Measurements from ENCODE around the gene IFNL1. TPM values are rescaled to one million over a fixed set of nuclear protein-coding genes. Genes with fewer than 3 reads are reported as not detected.

Gene IFNL1
- total and polyA plus RNA-seq, 4 donors: not detected

DNA sequence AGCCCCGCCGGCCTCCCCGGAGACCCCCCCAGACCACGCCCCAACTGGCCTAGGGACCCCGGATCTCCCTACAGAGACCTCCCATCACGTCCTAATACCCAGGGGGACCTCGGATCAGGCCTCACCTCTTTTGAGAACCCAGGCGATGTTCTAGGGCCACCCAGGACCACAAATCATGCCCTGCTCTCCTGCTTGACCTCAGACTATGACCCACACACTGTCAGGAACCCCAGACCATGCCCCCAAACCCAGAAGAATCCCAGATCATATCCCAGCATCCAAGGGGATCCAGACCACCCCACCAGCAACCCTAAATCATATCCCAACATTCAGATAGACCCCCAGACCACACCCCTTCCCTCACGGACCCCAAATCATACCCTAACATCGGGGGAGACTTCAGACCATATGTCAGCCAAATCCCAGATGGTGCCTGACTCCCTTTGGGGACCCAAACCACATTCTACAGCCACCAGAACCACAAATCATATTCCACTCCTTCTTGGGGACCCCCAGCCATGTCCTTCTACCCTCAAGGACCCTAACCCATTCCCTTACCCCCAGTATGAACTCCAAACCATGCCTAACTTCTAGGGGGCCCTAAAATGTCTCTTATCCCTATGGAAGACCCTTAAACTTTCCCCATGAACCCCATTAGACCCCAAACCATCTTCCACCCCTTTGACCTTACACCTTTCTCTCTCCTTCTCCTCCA lies 25.1 kb downstream of the IFNL1 start:
- Histone ChIP-seq H3K27me3 (ENCODE audit: control insufficient read depth in 4 of 4, insufficient read depth in 4 of 4, low read length in 3 of 4) (no peaks in the 10 kb centered on the region), H3K9ac (ENCODE audit: low read depth in 1 of 2, low read length in 2 of 2) (no peak overlapping the region), H3K27ac (ENCODE audit: low read depth in 1 of 2, low read length in 2 of 2) (no peak overlapping the region), H3K36me3 (ENCODE audit: control insufficient read depth in 4 of 4, insufficient read depth in 3 of 4, low read depth in 1 of 4, low read length in 3 of 4) (no peaks in the 10 kb centered on the region), H3K9me3 (ENCODE audit: control insufficient read depth in 4 of 4, low read length in 3 of 4) (no peaks in the 10 kb centered on the region), H3K4me3 (ENCODE audit: low read depth in 1 of 3, low read length in 3 of 3) (peak overlapping the region in 1 of 3 donors; percentile 69), H3K4me1 (ENCODE audit: control insufficient read depth in 4 of 4, insufficient read depth in 4 of 4, low read length in 3 of 4) (peaks cover 3 to 6% (median 5%) of the 10 kb centered on the region in 4 donors)
- WGBS: 27% methylated on average over 10 of the region's 10 CpGs
- TF ChIP-seq RXRA (IDR thresholded peaks at IDR 0.05) (no peak), SP1 (IDR thresholded peaks at IDR 0.05) (no peak)
- TF ChIP-seq, protein P1, sequence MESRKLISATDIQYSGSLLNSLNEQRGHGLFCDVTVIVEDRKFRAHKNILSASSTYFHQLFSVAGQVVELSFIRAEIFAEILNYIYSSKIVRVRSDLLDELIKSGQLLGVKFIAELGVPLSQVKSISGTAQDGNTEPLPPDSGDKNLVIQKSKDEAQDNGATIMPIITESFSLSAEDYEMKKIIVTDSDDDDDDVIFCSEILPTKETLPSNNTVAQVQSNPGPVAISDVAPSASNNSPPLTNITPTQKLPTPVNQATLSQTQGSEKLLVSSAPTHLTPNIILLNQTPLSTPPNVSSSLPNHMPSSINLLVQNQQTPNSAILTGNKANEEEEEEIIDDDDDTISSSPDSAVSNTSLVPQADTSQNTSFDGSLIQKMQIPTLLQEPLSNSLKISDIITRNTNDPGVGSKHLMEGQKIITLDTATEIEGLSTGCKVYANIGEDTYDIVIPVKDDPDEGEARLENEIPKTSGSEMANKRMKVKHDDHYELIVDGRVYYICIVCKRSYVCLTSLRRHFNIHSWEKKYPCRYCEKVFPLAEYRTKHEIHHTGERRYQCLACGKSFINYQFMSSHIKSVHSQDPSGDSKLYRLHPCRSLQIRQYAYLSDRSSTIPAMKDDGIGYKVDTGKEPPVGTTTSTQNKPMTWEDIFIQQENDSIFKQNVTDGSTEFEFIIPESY (IDR thresholded peaks at IDR 0.05): no peak
- DNase-seq (ENCODE audit: low spot score): no peak

DNA sequence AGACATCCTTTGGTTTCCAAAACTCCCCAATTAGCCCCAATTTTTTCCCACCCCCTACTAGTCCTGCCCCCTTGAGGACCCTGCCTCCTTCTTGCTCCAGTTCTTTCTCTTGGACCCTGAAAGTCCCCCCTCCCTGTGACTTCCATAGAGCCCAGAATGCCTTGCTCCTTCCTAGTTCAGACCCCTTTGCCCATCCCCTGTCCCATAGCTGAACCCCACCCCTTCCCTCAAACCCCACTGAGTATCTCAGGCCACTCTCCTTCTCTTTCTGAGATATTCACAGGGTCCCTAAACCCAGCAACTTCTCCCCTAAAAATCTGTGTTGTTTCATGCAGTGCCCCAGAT lies 25.6 kb downstream of the IFNL1 start:
- peaks cover 3 to 6% (median 5%) of the 10 kb centered on the region in 4 donors for H3K4me1 ChIP-seq (ENCODE audit: control insufficient read depth in 4 of 4, insufficient read depth in 4 of 4, low read length in 3 of 4)
- H3K4me3 ChIP-seq (ENCODE audit: low read depth in 1 of 3, low read length in 3 of 3): no peak overlapping the region
- DNase-seq (ENCODE audit: low spot score): no peak
- H3K27ac ChIP-seq (ENCODE audit: low read depth in 1 of 2, low read length in 2 of 2): no peak overlapping the region
- H3K9me3 ChIP-seq (ENCODE audit: control insufficient read depth in 4 of 4, low read length in 3 of 4): no peaks in the 10 kb centered on the region
- H3K36me3 ChIP-seq (ENCODE audit: control insufficient read depth in 4 of 4, insufficient read depth in 3 of 4, low read depth in 1 of 4, low read length in 3 of 4): no peaks in the 10 kb centered on the region
- TF ChIP-seq FOXA2 (IDR thresholded peaks at IDR 0.05): no peak
- no peak for TF ChIP-seq GABPA (IDR thresholded peaks at IDR 0.05 in 1 of 2, conservative IDR thresholded peaks at IDR 0.05 in 1 of 2)
- no peak for TF ChIP-seq MAX (IDR thresholded peaks at IDR 0.05)
- TF ChIP-seq NR2F2 (IDR thresholded peaks at IDR 0.05): no peak
- TF ChIP-seq, protein P2, sequence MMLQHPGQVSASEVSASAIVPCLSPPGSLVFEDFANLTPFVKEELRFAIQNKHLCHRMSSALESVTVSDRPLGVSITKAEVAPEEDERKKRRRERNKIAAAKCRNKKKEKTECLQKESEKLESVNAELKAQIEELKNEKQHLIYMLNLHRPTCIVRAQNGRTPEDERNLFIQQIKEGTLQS (IDR thresholded peaks at IDR 0.05): no peak
- no peak for TF ChIP-seq RXRA (IDR thresholded peaks at IDR 0.05)
- no peak for TF ChIP-seq REST (IDR thresholded peaks at IDR 0.05)
- TF ChIP-seq CTCF (IDR thresholded peaks at IDR 0.05; ENCODE audit: low read depth, low read length, missing input control): no peak
- no peak for TF ChIP-seq SP1 (IDR thresholded peaks at IDR 0.05)
- no peak overlapping the region for H3K9ac ChIP-seq (ENCODE audit: low read depth in 1 of 2, low read length in 2 of 2)
- no peaks in the 10 kb centered on the region for H3K27me3 ChIP-seq (ENCODE audit: control insufficient read depth in 4 of 4, insufficient read depth in 4 of 4, low read length in 3 of 4)
